Astrocyte of the cerebellum (primary cell): ENCODE data around the gene PCSK5.

Experiments used
- DNase-seq: peaks from one replicate; pipeline ENCODE4 v3.0.0-alpha.2; 2011; ENCODE audit warnings: low read depth
- H3K4me3 ChIP-seq: 2 replicates; pipeline ENCODE4 v1.5.1; 2011; ENCODE audit warnings: mild to moderate bottlenecking, low read depth, low read length, moderate library complexity
- CTCF ChIP-seq: IDR thresholded peaks from 2 replicates; pipeline ENCODE4 v1.5.1; 2012; ENCODE audit warnings: low read length, low read depth, moderate library complexity, mild to moderate bottlenecking; ENCODE audit errors: missing control alignments
- in situ Hi-C: cut with HindIII; loops from 2 replicates; pipeline ENCODE4 v1.10.0; 2017; ENCODE audit warnings: low sequenced_read_pairs

The PCSK5 gene

DNA sequence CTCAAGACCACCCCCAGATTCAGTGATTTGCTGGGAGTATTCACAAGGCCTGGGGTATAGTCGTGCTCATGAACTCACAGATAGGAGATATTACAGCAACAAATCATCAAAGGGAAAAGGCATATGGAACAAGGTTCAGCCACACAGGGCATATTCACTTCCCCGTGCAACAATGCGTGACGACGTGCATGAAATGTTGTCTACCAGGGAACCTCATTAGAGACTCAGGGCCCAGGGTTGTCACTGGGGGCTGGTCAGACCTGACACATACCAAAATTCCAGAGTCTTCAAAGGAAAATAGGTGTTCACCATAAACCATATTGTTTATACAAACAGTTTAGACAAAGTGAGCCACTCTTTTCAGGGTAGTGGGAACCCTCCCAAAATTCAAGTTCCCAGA, 291.3 kb downstream of the PCSK5 start:
- DNase-seq: no peak
- no peak for TF ChIP-seq CTCF
- in situ Hi-C loops: no loop called here
- no peak overlapping the region for H3K4me3 ChIP-seq

DNA sequence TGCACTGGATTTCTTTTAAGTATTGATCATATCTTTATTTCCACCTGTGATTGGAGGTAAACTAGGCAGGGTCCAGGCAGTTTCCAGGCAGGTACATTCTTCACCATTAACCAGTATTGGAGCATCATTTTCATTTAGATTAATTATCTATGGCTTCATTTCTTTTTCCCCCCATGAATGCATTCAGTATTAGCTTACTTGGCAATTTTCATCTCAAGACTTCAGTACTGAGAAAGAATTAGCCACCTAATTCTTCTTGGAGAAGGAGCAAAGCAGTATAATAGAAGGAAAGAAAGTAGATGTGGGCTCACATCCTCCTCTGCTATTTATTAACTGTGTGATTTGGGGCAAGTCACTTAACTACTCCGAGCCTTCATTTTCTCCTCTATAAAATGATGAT, 295.0 kb downstream of the PCSK5 start:
- no peak for DNase-seq
- no peak overlapping the region for H3K4me3 ChIP-seq
- in situ Hi-C loops: no loop called here
- no peak for TF ChIP-seq CTCF

DNA sequence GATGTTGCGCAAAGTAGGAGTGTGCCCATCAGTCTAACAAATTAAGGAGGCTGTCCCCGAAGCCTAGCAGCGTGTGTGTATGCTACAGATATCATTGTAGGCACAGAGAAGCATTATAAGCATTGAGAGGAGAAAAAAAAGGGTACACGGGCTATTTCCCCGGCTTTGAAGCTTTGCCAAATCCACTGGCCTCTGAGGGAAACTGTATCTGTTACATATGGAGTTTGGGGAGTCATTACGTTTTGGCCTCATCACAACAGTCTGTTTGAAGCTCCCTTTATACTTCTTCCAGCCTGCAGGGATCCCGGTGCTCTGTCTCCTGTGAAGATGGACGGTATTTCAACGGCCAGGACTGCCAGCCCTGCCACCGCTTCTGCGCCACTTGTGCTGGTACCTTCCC, 297.8 kb downstream of the PCSK5 start:
- in situ Hi-C loops: no loop called here
- no peak for TF ChIP-seq CTCF
- DNase-seq: no peak
- no peak overlapping the region for H3K4me3 ChIP-seq

GRCh38 chr9:76188905-76189304, 298.4 kb downstream of the PCSK5 start:
- no peak for TF ChIP-seq CTCF
- in situ Hi-C loops: no loop called here
- no peak overlapping the region for H3K4me3 ChIP-seq
- DNase-seq: no peak

GRCh38 chr9:76191493-76191892, 301.0 kb downstream of the PCSK5 start:
- in situ Hi-C loops: no loop called here
- TF ChIP-seq CTCF: no peak
- DNase-seq: no peak
- H3K4me3 ChIP-seq: no peak overlapping the region

DNA sequence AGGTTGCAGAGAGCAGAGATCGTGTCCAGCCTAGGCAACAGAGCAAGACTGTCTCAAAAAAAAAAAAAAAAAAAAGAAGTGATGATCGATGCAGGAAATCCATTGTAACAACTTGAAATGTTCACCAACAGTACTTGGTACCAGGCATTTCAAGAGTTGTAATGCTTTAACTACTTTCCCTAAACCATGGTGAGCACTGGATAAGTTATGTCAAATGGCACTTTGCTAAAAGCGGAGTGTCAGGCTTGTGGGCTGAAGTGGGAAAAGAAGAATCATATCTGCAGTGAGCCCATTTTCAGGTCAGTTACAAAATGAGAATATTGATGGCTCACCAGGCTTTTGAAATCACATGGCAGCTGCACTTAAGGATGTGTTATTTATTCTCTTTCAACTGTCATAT, 301.5 kb downstream of the PCSK5 start:
- H3K4me3 ChIP-seq: no peak overlapping the region
- DNase-seq: no peak
- in situ Hi-C loops: no loop called here
- no peak for TF ChIP-seq CTCF

DNA sequence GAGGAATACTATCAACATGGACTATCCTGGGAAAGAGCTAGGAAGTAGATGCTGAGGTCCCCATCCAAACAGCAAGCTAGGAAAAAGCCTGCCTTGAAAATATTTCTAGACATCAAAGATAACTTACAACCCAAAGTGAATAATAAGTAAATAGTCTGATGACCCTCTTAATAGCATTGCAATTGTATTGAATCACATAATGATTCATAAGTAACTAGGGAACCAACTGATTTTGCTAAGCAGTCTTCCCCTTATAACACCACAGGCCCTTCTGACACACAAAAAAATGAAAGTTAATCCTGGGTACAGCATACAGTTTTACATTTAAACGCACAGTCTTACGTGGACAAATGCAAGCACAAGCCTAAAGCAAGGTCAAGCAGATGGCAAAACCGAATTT, 304.4 kb downstream of the PCSK5 start:
- no peak for TF ChIP-seq CTCF
- in situ Hi-C loops: no loop called here

More for the DNA sequence above, 304.4 kb downstream of the PCSK5 start:
- H3K4me3 ChIP-seq: no peak overlapping the region
- DNase-seq: no peak
